ENCODE data around the gene STAG1. TPM values are rescaled to one million over a fixed set of nuclear protein-coding genes. Genes with fewer than 3 reads are reported as not detected.
"Not testable (repeated sequence)": the region's sequence is repeated elsewhere in the genome, so short reads cannot be mapped to it uniquely, and the experiment has no call there.

Gene STAG1
- total RNA-seq, 1 experiment from 2014 or later, result 31.0 TPM

DNA sequence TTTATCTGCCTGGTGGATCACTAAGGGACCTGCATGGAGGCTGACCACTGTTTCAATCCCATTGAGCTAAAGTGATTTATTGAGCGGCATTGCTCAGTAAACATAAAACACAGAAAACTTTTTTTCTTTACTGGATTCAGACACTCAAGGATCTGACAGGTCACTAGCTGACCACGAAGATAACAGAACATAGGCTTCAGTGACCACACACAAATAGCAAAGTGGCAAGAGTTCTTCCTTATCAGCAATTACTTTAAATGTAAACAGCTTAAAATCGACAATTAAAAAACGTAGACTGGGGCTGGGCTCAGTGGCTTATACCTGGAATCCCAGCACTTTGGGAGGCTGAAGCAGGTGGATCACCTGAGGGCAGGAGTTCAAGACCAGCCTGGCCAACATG, 48.7 kb downstream of the STAG1 start:
- no peak for DNase-seq (ENCODE audit: low spot score)

DNA sequence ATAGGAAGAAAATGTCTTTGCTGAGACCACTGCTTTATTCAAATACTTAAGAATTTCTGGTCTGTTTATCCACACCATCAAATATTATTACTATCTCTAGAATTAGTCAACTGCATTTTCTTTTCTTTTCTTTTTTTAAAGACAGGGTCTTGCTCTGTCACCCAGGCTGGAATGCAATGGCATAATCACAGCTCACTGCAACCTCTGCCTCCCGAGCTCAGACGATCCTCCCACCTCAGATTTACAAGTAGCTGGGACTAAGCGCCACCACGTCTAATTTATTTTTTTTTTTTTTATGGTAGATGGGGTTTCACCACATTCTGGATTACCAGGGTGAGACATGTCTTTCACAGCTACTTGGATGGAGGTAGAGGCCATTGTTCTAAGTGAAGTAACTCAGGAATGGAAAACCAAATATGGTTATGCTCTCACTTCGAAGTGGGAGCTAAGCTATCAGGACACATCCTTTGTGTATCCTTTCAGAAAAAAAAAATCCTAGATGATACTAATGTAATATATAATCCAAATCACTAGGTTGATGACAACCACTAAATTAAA, 52.8 kb downstream of the STAG1 start:
- no peak for DNase-seq (ENCODE audit: low spot score)

DNA sequence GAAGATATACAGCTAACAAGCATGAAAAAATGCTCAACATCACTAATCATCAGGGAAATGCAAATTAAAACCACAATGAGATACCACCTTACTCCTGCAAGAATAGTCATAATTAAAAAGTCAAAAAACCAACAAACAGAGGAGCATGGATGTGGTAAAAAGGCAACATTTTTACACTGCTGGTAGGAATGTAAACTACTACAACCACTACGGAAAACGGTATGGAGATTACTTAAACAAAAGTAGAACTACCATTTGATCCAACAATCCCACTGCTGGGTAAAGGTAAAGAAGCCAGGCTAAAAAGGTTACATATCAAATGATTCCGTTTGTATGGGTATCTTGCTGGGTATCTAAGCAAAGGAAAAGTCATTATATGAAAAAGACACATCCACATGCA, 53.8 kb downstream of the STAG1 start:
- DNase-seq (ENCODE audit: low spot score), result peak; percentile 20

GRCh38 chr3:136696797-136697196, 55.4 kb downstream of the STAG1 start:
- no peak for DNase-seq (ENCODE audit: low spot score)

DNA sequence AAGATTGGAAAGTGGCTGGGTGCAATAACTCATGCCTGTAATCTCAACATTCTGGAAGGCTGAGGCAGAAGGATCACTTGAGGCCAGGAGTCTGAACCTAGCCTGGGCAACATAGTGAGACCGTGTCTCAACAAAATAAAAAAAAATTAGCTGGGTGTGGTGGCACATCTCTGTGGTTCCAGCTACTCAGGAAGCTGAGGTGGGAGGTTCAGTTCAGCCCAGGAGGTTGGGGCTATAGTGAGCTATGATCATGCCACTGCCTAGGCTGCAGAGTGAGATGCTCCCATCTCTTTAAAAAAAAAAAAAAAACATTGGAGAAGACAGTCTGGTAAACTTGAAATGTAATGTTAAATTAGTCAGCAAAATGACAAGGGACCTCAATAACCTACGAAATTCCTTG, 57.9 kb downstream of the STAG1 start:
- no peak for DNase-seq (ENCODE audit: low spot score)

DNA sequence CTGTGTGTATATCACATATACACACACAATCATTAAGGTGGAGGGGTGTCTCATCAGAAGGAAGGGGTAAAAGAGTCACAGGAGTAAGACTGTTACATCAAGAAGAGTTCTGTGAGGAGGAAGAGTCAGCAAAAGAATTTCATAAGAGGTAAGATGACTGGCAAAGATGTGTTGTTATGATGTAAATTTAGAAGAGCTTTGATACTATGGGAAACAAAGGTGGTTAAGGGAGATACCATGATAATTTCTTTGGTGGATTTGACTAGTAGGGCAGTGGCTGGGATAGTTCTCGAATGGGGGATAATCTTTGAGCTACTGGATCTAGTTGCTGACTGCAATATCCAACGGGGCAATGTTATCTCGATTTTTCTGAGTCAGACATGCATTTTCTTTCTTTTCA, 61.6 kb downstream of the STAG1 start:
- DNase-seq (ENCODE audit: low spot score), result no peak

DNA sequence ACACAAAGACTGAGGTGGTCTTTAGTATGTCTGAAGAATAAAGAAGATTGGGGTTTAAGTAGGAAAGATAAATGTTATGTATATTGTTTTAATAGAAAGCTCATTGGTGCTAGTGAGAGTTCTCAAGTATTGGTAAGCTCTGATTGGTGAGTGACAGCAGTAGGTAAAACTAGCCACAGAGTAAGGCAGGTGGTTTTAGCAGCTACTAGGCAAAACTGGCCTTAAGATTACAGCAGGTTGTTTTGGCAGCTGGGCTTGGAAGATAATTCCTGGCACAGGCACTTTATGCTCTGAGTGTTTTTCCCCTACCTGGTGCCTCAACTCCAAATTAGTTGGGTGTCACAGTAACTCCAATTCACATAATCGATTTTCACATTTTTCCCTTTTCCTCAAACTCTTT, 66.3 kb downstream of the STAG1 start:
- no peak for DNase-seq (ENCODE audit: low spot score)

GRCh38 chr3:136682740-136683312, 69.4 kb downstream of the STAG1 start:
- no peak for DNase-seq (ENCODE audit: low spot score)

GRCh38 chr3:136678981-136679380, 73.2 kb downstream of the STAG1 start:
- no peak for DNase-seq (ENCODE audit: low spot score)

GRCh38 chr3:136676009-136676408, 76.2 kb downstream of the STAG1 start:
- no peak for DNase-seq (ENCODE audit: low spot score)

- DNase-seq (ENCODE audit: low spot score), result no peak
These were observed 76.9 kb downstream of the STAG1 start for GRCh38 chr3:136675150-136675858.

DNA sequence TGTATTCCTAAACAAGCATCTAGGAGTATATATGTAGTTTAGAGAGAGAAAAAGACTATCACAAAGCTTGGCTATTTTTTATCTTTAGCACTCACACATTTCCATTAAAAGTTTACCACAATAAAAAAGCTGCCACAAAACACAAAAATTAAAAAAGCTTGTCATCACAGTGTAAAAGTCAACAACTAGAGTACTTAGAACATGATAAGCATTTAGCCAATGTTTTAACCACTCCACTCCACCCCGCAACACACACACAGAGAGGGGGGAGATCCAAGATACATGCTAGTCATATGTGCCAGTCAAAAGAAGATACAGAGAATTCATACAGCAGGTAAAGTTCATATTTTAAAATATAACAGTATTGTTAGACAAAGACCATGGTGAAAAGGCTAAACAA, 79.7 kb downstream of the STAG1 start:
- DNase-seq (ENCODE audit: low spot score), result no peak

DNA sequence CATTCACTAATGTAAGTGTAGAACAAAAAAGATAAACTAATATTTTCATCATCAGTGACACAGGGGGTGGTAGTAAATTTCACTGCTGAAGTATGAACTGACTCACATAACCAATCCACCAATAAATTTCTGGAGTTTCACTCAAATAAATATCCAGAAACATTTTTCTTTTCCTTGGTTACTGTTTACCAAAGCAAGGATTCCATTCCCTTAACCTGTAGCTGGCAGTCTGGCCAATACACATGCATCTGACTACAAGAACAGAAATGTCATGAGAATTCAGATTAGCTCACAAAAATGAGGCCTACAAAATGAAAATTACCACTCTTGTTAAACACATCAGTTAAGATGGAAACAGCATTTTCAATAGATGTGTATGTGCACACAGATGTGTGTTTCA, 80.3 kb downstream of the STAG1 start:
- no peak for DNase-seq (ENCODE audit: low spot score)

GRCh38 chr3:136670166-136670565, 82.0 kb downstream of the STAG1 start:
- no peak for DNase-seq (ENCODE audit: low spot score)

DNA sequence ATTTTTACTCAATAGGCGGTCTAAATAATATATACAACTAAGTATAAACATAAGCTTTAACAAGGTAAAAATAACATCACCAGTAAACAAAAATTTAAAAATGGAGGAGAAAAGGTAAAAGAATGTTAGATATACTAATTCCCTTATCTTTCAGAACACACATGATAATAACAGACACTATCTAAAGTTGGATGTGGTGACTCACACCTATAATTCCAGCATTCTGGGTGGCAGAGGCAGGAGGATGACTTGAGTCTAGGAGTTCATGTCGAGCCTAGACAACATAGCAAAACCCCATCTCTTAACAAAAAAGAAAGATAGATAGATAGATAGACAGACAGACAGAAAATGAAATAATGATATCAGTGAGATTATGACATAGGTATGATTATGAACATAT, 85.1 kb downstream of the STAG1 start:
- no peak for DNase-seq (ENCODE audit: low spot score)

DNA sequence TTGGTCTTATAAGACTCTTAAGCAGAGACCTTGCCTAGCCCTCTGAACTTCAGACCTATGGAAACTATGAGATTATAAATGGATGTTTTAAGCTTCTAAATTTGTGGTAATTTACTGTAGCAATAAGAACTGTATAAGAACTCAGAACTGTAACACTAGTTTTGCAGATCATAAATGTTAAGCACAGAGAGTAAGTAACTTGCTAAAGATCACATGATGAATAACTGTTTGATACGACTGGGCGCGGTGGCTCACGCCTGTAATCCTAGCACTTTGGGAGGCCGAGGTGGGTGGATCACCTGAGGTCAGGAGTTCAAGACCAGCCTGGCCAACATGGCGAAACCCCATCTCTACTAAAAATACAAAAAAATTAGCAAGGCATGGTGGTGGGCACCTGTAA, 85.9 kb downstream of the STAG1 start:
- DNase-seq (ENCODE audit: low spot score), result not testable (repeated sequence)

DNA sequence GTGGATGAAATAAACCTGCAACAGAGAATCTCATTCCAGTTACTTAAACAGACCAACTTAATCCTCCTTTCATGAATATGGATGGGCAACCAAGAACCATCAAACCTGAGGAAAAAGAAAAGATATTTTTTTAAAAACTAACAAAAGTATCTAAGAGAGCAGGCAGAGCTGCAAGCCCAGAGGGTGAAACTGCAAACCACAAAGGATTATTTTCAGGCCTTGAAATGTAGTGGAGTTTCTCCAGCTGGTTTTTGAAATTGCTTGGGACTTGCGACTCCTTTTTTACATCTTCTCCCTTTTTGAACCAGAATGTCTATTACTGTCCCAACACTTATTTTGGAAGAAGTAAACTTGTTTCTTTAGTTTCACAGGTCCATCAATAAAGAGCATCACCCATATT, 87.4 kb downstream of the STAG1 start:
- DNase-seq (ENCODE audit: low spot score), result no peak

- no peak for DNase-seq (ENCODE audit: low spot score)
These were observed 90.9 kb downstream of the STAG1 start for GRCh38 chr3:136661282-136661681.

DNA sequence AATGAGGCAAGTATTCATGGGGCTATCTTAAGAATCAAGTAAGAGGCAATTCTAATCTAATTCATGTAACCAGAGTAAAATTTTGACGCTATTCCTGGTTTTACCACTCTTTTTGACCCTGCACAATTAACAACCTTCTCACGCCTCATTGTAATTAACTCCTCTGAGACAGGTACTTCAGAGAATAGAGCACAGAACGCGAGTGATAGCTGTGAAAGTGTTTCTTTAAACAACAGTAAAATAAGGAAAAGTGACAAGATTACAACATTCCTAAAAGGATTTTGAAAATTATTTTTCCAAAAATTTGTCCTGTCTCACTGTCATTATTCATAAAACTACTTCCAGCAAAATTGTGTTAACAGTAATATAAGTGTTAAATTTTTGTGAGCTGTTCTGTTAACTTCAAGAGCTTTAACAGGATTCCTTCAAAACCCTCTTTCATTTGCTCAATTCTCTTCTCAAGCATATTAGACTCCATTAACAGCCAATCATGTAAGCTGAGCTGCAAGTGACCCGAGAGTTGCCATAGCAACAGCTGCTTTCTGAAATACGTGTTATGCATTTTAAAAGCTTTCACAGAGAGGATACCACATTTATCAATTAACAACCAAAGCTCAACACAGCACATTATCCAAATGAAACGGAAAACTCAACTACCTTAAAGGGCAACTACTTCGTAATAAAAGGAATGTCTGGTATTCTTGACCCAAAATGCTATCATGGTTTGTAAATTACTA, 93.1 kb downstream of the STAG1 start:
- DNase-seq (ENCODE audit: low spot score), result no peak

GRCh38 chr3:136657526-136657925, 94.7 kb downstream of the STAG1 start:
- DNase-seq (ENCODE audit: low spot score), result no peak

DNA sequence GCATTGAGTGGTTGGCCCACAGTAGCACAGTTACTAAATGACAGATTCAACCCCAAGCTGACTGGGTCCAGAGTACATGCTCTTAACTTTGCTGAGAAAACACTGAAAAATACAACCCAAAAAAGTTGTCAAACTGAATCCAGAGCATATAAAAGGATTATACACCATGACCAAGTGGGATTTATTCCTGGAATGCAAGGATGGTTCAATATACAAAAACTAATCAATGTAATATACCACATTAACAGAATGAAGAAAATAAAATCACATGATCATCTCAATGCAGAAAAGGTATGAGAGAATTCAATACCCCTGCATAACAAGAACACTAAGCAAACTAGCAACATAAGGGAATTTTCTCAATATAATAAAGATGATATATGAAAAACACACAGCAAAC, 98.5 kb downstream of the STAG1 start:
- no peak for DNase-seq (ENCODE audit: low spot score)

DNA sequence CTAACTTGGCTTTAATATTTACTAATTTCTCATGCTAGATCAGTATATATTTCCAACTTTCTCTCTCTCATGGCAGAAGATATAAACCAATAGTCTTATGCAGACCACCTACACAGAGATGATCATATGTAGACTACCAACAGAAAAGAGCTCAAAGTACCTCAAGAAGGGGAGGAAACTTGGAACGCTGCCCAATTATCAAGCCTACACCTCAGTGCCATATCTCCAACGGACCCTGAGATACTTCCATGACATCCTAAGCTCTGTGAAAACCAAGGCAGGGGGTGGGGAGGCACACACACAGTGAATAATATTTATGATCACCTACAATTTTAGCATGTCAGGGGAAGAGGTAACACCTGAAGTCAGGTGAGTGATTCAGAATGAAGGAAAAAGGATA, 100.6 kb downstream of the STAG1 start:
- no peak for DNase-seq (ENCODE audit: low spot score)

DNA sequence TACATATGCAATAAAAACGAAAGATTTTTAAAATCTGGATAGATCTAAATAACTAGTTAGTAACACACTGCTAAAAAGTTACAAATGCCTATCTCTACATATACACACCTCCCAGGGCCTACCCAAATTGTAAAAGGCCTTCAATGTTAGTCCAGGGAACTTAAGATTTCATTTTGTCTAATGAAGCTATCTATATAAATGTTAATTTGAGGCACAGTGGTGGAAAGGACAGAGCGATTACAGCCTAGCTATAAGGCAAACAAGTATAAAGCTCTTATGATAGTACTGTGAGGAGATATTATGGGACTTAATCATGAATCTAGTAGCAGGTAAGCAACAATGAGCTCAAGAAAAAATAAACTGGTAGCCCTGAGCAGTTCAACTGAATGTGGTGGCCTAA, 101.7 kb downstream of the STAG1 start:
- DNase-seq (ENCODE audit: low spot score), result no peak
